Ovary (tissue), 9 donors: ENCODE results near the gene CACNA1C. TPM values are rescaled to one million over a fixed set of nuclear protein-coding genes. Genes with fewer than 3 reads are reported as not detected.
"Not testable (repeated sequence)": the region's sequence is repeated elsewhere in the genome, so short reads cannot be mapped to it uniquely, and the experiment has no call there.

ENCODE experiments used
- DNase-seq, 5 donors: peaks; one replicate each; pipeline ENCODE4 v3.0.0-alpha.2; 2019 to 2020
- H3K27ac ChIP-seq, 2 donors: fragments of 200-600 bp; one replicate each; pipeline versions ENCODE4 v1.5.1 to v1.8.0; 2019 to 2022
- H3K27me3 ChIP-seq: fragments of 200-600 bp; one replicate; pipeline ENCODE4 v1.8.0; 2022
- H3K36me3 ChIP-seq: fragments of 200-600 bp; sonication (generic); one replicate; pipeline ENCODE4 v1.5.1; 2019
- H3K4me1 ChIP-seq: one replicate; pipeline ENCODE4 v1.8.1; 2013; ENCODE audit warnings: mild to moderate bottlenecking, moderate library complexity; ENCODE audit not compliant: insufficient read depth
- H3K4me3 ChIP-seq: fragments of 200-600 bp; sonication (generic); one replicate; pipeline ENCODE4 v1.5.1; 2017
- H3K9me3 ChIP-seq, 2 donors: fragments of 200-600 bp in 1 of 2; sonication (generic) in 1 of 2; one replicate each; pipeline versions ENCODE4 v1.5.1 to v1.8.1; 2013 to 2019; ENCODE audit warnings: mild to moderate bottlenecking in 1 of 2, moderate library complexity in 1 of 2
- CTCF ChIP-seq, 3 donors: fragments of 450-650 bp in 2 of 3; fragments of 200-600 bp in 1 of 3; IDR thresholded peaks; one replicate each; pipeline versions ENCODE4 v1.5.1 to v1.8.0; 2016 to 2022; ENCODE audit warnings: antibody characterized with exemption in 3 of 3, mild to moderate bottlenecking in 1 of 3
- EP300 ChIP-seq: sonication (generic); formaldehyde crosslinking; IDR thresholded peaks from one replicate; pipeline ENCODE4 v1.6.1; 2017; ENCODE audit warnings: antibody characterized with exemption
- POLR2A ChIP-seq: fragments of 450-650 bp; IDR thresholded peaks from one replicate; pipeline ENCODE4 v1.6.1; 2017; ENCODE audit warnings: antibody characterized with exemption, mild to moderate bottlenecking, moderate library complexity
- WGBS, 3 donors: extraction: QIAGEN DNeasy Blood & Tissue Kit in 1 of 3; methylation state at CpG; one replicate each; pipeline versions ENCODE4 v1.1.5 to v1.1.7; 2013 to 2017; 5-methylcytosine and 5-hydroxymethylcytosine counted together
- intact Hi-C, 4 donors: fragments of 100-400 bp; cut with DNase I; formaldehyde crosslinking; loops; one replicate each; pipeline versions ENCODE4 v1.11.0 to v1.15.1; 2022 to 2023
- polyA plus RNA-seq, 2 donors: library from polyadenylated mRNA; stranded (reverse); fragments of 200-250 nt in 1 of 2; fragments of 350-450 nt in 1 of 2; fragmentation: Illumina TruSeq in 1 of 2; extraction: RNeasy Lipid Tissue Mini Kit (QIAGEN cat#74804) in 1 of 2; gene quantifications; one replicate each; pipeline ENCODE4 v1.2.3, GENCODE V29; 2013 to 2014
- total RNA-seq, 7 donors: library from RNA; depleted of rRNA in 2 of 7; stranded (reverse); fragments of >200 nt in 2 of 7; fragmentation: NEBNext Ultra II Directional in 3 of 7; extraction: Animal tissue kit (Norgen Biotek cat#: 25700) in 3 of 7; gene quantifications; one replicate each; pipeline versions ENCODE4 v1.1.0 to v1.2.4, GENCODE V29; 2016 to 2023
- donor health status: DM: no; HTN: no; CAD: no; lungs with moderate emphysema.
- donor health status: DM: no; HTN: no; CAD: no.
- donor health status: Bipolar disorder and iron deficiency.
- donor health status: DM: yes; HTN: yes; CAD: no.
- donor health status: DM: no; HTN: no; CAD: no.
- donor health status: DM: yes; HTN: yes; CAD: no.

Gene CACNA1C
- total and polyA plus RNA-seq, 9 donors = 2.2 to 8.3 (median 3.7) TPM

GRCh38 chr12:2124466-2125023, 71.8 kb downstream of the CACNA1C start:
- Histone ChIP-seq H3K9me3 (no peaks in the 10 kb centered on the region), H3K4me1 (peaks cover 2% of the 10 kb centered on the region), H3K27me3 (no peaks in the 10 kb centered on the region), H3K36me3 (no peaks in the 10 kb centered on the region), H3K4me3 (no peak overlapping the region), H3K27ac (no peak overlapping the region)
- intact Hi-C loops = no loop called here
- WGBS, 3 donors = 91 to 94% (median 93%) methylated on average over 13 of the region's 13 CpGs
- DNase-seq = no peak
- TF ChIP-seq POLR2A = no peak
- TF ChIP-seq CTCF (IDR thresholded peaks at IDR 0.05) = no peak

DNA sequence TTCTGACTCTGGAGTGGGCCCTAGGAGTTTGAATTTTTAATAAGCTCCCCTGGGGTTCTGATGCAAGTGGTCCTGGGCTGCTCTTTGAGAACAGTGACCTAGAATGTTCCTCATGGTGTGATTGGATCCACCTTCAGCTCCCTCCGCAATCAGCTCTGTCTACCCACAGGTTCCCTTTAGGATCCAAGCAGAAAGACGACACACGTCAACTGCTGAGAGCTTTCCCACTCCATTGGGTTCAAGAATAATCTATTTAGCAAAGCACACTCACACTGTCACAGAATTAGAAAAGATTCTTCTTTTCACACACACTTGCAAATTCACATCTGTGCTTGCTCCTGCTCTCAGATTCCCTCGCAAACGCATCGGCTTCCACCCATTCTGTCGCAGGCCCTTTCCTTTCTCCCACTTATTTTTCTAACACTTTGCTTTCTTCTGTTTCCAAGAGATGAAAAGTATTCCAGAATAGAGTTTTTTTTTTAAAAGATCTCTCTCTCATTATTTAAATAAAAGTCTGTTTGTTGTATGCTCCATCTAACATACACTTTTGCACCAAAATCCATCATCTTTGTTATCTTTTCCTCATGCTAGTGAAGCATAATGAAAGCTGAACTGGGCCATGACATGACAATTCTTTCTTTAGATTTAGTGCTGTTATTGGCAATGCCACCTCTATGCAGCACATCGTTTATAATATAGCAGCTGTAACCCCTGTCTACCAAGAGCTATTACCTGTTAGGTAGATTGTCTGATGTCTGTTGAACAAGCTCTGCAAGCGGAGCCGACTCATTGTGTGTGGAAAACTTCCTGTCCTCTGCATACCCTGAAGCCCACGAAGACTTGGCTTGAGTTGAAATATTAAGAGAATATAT, 73.1 kb downstream of the CACNA1C start:
- Histone ChIP-seq H3K9me3 (no peaks in the 10 kb centered on the region), H3K4me1 (no peaks in the 10 kb centered on the region), H3K27ac (no peak overlapping the region), H3K4me3 (no peak overlapping the region), H3K27me3 (no peaks in the 10 kb centered on the region), H3K36me3 (no peaks in the 10 kb centered on the region)
- no peak for DNase-seq
- intact Hi-C loops = no loop called here
- 76 to 78% (median 77%) methylated on average over 11 of the region's 11 CpGs for WGBS, 3 donors
- no peak for TF ChIP-seq POLR2A
- no peak for TF ChIP-seq EP300
- no peak for TF ChIP-seq CTCF (IDR thresholded peaks at IDR 0.05)

DNA sequence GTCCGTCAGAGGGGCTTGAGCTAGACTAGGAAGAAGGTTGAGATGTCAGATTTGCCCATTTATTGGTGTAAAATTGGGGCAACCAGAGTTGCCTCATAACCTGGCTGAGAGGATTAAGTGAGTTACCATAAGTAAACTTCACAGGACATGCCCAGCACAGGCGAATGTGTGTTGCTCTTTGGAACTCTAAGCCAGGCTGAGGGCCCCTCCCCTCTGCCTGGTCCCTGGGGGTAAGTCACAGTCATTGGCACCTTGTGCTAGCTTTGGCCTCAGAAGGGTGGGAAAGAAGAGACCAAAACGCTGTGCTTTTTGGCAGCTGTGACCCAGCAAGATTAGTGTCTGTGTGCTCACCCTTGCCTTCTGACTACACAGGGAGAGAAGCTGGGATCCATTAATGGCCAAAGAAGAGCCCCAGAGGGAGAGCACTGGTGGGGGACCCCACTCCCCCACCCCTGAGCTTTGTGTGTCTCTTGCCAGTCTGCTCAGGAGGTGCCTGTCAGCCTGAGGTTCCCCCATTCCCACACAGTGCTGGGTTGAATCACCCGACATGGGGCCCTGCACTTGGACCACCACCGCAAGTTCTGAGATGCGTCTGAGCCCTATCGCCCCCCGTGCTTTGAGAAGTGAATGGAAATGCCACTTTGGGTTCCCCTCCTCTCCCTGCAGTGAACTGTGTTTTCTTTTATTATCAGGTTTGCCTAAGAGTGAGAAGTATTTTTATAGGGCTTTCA, 74.1 kb downstream of the CACNA1C start:
- WGBS, 3 donors = 87 to 92% (median 92%) methylated on average over 8 of the region's 8 CpGs
- Histone ChIP-seq H3K9me3 (no peaks in the 10 kb centered on the region), H3K4me1 (no peaks in the 10 kb centered on the region), H3K27ac (no peak overlapping the region), H3K4me3 (no peak overlapping the region), H3K36me3 (no peaks in the 10 kb centered on the region), H3K27me3 (no peaks in the 10 kb centered on the region)
- TF ChIP-seq CTCF (IDR thresholded peaks at IDR 0.05) (no peak), EP300 (no peak), POLR2A (no peak)
- intact Hi-C loops = no loop called here
- DNase-seq = no peak

GRCh38 chr12:2129076-2129475, 76.3 kb downstream of the CACNA1C start:
- TF ChIP-seq POLR2A = no peak
- TF ChIP-seq CTCF (IDR thresholded peaks at IDR 0.05) = no peak
- TF ChIP-seq EP300 = no peak
- intact Hi-C loops = no loop called here
- no peaks in the 10 kb centered on the region for H3K4me1 ChIP-seq
- WGBS, 3 donors = 80 to 88% (median 87%) methylated on average over 7 of the region's 7 CpGs
- H3K27me3 ChIP-seq = no peaks in the 10 kb centered on the region
- no peaks in the 10 kb centered on the region for H3K9me3 ChIP-seq
- no peak overlapping the region for H3K4me3 ChIP-seq
- H3K36me3 ChIP-seq = no peaks in the 10 kb centered on the region
- no peak overlapping the region for H3K27ac ChIP-seq
- no peak for DNase-seq

DNA sequence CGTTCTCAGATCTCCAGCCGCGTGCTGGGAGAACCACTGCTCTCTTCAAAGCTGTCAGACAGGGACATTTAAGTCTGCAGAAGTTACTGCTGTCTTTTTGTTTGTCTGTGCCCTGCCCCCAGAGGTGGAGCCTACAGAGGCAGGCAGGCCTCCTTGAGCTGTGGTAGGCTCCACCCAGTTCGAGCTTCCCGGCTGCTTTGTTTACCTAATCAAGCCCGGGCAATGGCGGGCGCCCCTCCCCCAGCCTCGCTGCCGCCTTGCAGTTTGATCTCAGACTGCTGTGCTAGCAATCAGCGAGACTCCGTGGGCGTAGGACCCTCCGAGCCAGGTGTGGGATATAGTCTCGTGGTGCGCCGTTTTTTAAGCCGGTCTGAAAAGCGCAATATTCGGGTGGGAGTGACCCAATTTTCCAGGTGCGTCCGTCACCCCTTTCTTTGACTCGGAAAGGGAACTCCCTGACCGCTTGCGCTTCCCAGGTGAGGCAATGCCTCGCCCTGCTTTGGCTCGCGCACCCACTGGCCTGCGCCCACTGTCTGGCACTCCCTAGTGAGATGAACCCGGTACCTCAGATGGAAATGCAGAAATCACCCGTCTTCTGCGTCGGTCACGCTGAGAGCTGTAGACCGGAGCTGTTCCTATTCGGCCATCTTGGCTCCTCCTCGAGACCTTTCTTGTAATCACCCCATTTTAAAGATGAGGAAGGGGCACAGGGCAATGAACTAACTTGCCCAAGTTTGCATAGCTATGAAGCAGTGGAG, 83.1 kb downstream of the CACNA1C start:
- H3K4me3 ChIP-seq, H3K27me3 ChIP-seq, H3K27ac ChIP-seq, H3K36me3 ChIP-seq, H3K4me1 ChIP-seq, DNase-seq, intact Hi-C loops, H3K9me3 ChIP-seq: not testable (repeated sequence)
- 71 to 98% (median 78%) methylated on average over 17 to 23 of the region's 37 CpGs for WGBS, 3 donors
